Measurements from ENCODE around the gene BACE1. TPM values are rescaled to one million over a fixed set of nuclear protein-coding genes. Genes with fewer than 3 reads are reported as not detected.
A peak's percentile ranks its signal among the peaks of the same experiment; 100 is the strongest.

The BACE1 gene
- total RNA-seq, 1 experiment from 2014 or later, result 11.2 TPM

GRCh38 chr11:117300283-117300663, 15.8 kb downstream of the BACE1 start:
- CTCF ChIA-PET, result no interaction called here
- DNase-seq, result no peak
- peaks cover 20% of the 10 kb centered on the region for H3K4me1 Mint-ChIP-seq (ENCODE audit: low read depth, unreplicated experiment)
- no peaks in the 10 kb centered on the region for H3K36me3 Mint-ChIP-seq (ENCODE audit: insufficient read depth, unreplicated experiment)
- H3K27ac Mint-ChIP-seq (ENCODE audit: unreplicated experiment), result peak overlapping the region; percentile 24
- no peaks in the 10 kb centered on the region for H3K9me3 Mint-ChIP-seq (ENCODE audit: unreplicated experiment)
- BruUV-seq (replicated peaks), result no TSS peak
- H3K4me3 ChIP-seq (ENCODE audit: low read depth, low read length), result no peak overlapping the region
- H3K27me3 Mint-ChIP-seq (ENCODE audit: insufficient read depth, unreplicated experiment), result no peaks in the 10 kb centered on the region
- intact Hi-C loops (cut with micrococcal nuclease; ENCODE audit: unreplicated experiment), result no loop called here
- H3K27me3 ChIP-seq (replicated peaks; ENCODE audit: control insufficient read depth, insufficient read depth, low read length), result no peaks in the 10 kb centered on the region
- no peaks in the 10 kb centered on the region for H3K9me3 ChIP-seq
- TF ChIP-seq CTCF (IDR thresholded peaks at IDR 0.05; ENCODE audit: insufficient read depth in 1 of 2, low read depth in 1 of 2, low read length in 1 of 2, severe bottlenecking in 1 of 2, unreplicated experiment in 1 of 2), result no peak
- POLR2A ChIA-PET, result no interaction called here
- no peak overlapping the region for H3K4me3 Mint-ChIP-seq (ENCODE audit: unreplicated experiment)
- peaks cover 23% of the 10 kb centered on the region for H3K4me1 ChIP-seq
- no peaks in the 10 kb centered on the region for H3K36me3 ChIP-seq (ENCODE audit: control insufficient read depth, insufficient read depth, low read length)

GRCh38 chr11:117299351-117300282, 16.4 kb downstream of the BACE1 start:
- peak overlapping the region; percentile 3 for H3K4me3 Mint-ChIP-seq (ENCODE audit: unreplicated experiment)

More at GRCh38 chr11:117299351-117300282, 16.4 kb downstream of the BACE1 start:
- no peak for TF ChIP-seq CTCF (IDR thresholded peaks at IDR 0.05; ENCODE audit: insufficient read depth in 1 of 2, low read depth in 1 of 2, low read length in 1 of 2, severe bottlenecking in 1 of 2, unreplicated experiment in 1 of 2)
- ChIA-PET CTCF (interaction anchor here (0.7 kb wide), 2 partner anchors 20 to 73 kb away, joined by 3 to 5 read pairs; no protein-coding TSS in a partner anchor), POLR2A (interaction anchor here (0.5 kb wide), 1 partner anchor 120 kb away, joined by 3 read pairs; no protein-coding TSS in a partner anchor)
- peak overlapping the region; percentile 24 for H3K27ac Mint-ChIP-seq (ENCODE audit: unreplicated experiment)
- peaks cover 20% of the 10 kb centered on the region for H3K4me1 Mint-ChIP-seq (ENCODE audit: low read depth, unreplicated experiment)
- H3K27me3 ChIP-seq (replicated peaks; ENCODE audit: control insufficient read depth, insufficient read depth, low read length), result no peaks in the 10 kb centered on the region
- peak in 1 of 2 experiments; percentile 41 for DNase-seq
- no peaks in the 10 kb centered on the region for H3K36me3 ChIP-seq (ENCODE audit: control insufficient read depth, insufficient read depth, low read length)
- no peaks in the 10 kb centered on the region for H3K36me3 Mint-ChIP-seq (ENCODE audit: insufficient read depth, unreplicated experiment)
- intact Hi-C loops (cut with micrococcal nuclease; ENCODE audit: unreplicated experiment), result no loop called here
- H3K9me3 Mint-ChIP-seq (ENCODE audit: unreplicated experiment), result no peaks in the 10 kb centered on the region
- no TSS peak for BruUV-seq (replicated peaks)
- H3K4me3 ChIP-seq (ENCODE audit: low read depth, low read length), result peak overlapping the region; percentile 4; the same call in 1 of the 2 replicates
- no peaks in the 10 kb centered on the region for H3K27me3 Mint-ChIP-seq (ENCODE audit: insufficient read depth, unreplicated experiment)
- H3K4me1 ChIP-seq, result peaks cover 23% of the 10 kb centered on the region
- H3K9me3 ChIP-seq, result no peaks in the 10 kb centered on the region
